C1 segment of cervical spinal cord (tissue), 14 donors: ENCODE measurements around the gene TECTB.

Experiments
- DNase-seq, 14 donors: peaks; one replicate each; lab custom pipeline; 2025; lab: John Stamatoyannopoulos, UW

Gene TECTB

GRCh38 chr10:112274831-112275230, 8.4 kb upstream of the TECTB start:
- no peak for DNase-seq

GRCh38 chr10:112275512-112276245, 7.5 kb upstream of the TECTB start:
- DNase-seq: no peak

GRCh38 chr10:112278871-112279270, 4.3 kb upstream of the TECTB start:
- no peak for DNase-seq

GRCh38 chr10:112279433-112279832, 3.8 kb upstream of the TECTB start:
- DNase-seq: no peak

- no peak for DNase-seq
Measured at GRCh38 chr10:112280205-112280921, 2.8 kb upstream of the TECTB start.

GRCh38 chr10:112282086-112282485, 1.1 kb upstream of the TECTB start:
- no peak for DNase-seq

GRCh38 chr10:112286837-112287818, 3.9 kb downstream of the TECTB start:
- DNase-seq: peak in 5 of 14 donors; percentile 7 to 20 (median 10)

- no peak for DNase-seq
Measured at GRCh38 chr10:112287844-112288243, 4.6 kb downstream of the TECTB start.

GRCh38 chr10:112288486-112288885, 5.3 kb downstream of the TECTB start:
- peak in 2 of 14 donors; percentile 4 for DNase-seq

GRCh38 chr10:112289373-112290053, 6.3 kb downstream of the TECTB start:
- no peak for DNase-seq

- DNase-seq: no peak
Measured at GRCh38 chr10:112290054-112290373, 6.8 kb downstream of the TECTB start.

GRCh38 chr10:112294169-112294568, 11.0 kb downstream of the TECTB start:
- DNase-seq: no peak

- DNase-seq: no peak
Measured at GRCh38 chr10:112295853-112296830, 12.9 kb downstream of the TECTB start.

GRCh38 chr10:112296908-112297331, 13.7 kb downstream of the TECTB start:
- no peak for DNase-seq

GRCh38 chr10:112298581-112298980, 15.4 kb downstream of the TECTB start:
- DNase-seq: no peak

- no peak for DNase-seq
Measured at GRCh38 chr10:112299456-112299855, 16.3 kb downstream of the TECTB start.

- DNase-seq: no peak
Measured at GRCh38 chr10:112302335-112302734, 19.1 kb downstream of the TECTB start.

- DNase-seq: no peak
Measured at GRCh38 chr10:112303528-112303927, 20.3 kb downstream of the TECTB start.

- no peak for DNase-seq
Measured at GRCh38 chr10:112304267-112304859, 21.2 kb downstream of the TECTB start.
